CD14-positive monocyte (primary cell): ENCODE measurements around the gene PLXNA1. TPM values are rescaled to one million over a fixed set of nuclear protein-coding genes. Genes with fewer than 3 reads are reported as not detected.

Experiments
- DNase-seq, 3 donors: peaks; one replicate each; pipeline ENCODE4 v3.0.0-alpha.2; 2011 to 2022
- H2AFZ ChIP-seq: 2 replicates; pipeline ENCODE4 v1.6.0; 2012; ENCODE audit warnings: mild to moderate bottlenecking, low read depth, low read length, inconsistent platforms; ENCODE audit not compliant: insufficient read depth, poor library complexity, severe bottlenecking
- H3K27ac ChIP-seq, 2 donors: 1 replicate in 1 of 2; 2 replicates in 1 of 2; pipeline ENCODE4 v1.5.1; 2012 to 2013; ENCODE audit warnings: low read length in 2 of 2, control low read depth in 1 of 2, inconsistent platforms in 1 of 2, low read depth in 1 of 2, mild to moderate bottlenecking in 1 of 2
- H3K27me3 ChIP-seq, 2 donors: one replicate each; pipeline versions ENCODE4 v1.6.0 to v1.6.1; 2011 to 2013; ENCODE audit warnings: low read length in 2 of 2; ENCODE audit not compliant: control insufficient read depth in 2 of 2, insufficient read depth in 2 of 2
- H3K36me3 ChIP-seq, 2 donors: replicated peaks in 1 of 2; 1 replicate in 1 of 2; 2 replicates in 1 of 2; pipeline versions ENCODE4 v1.5.1 to v1.6.1; 2012 to 2013; ENCODE audit warnings: low read length in 2 of 2, control low read depth in 1 of 2, inconsistent platforms in 1 of 2, mild to moderate bottlenecking in 1 of 2; ENCODE audit not compliant: insufficient read depth in 2 of 2, control insufficient read depth in 1 of 2
- H3K4me1 ChIP-seq, 2 donors: 1 replicate in 1 of 2; 2 replicates in 1 of 2; pipeline versions ENCODE4 v1.5.1 to v1.6.1; 2012 to 2013; ENCODE audit warnings: low read length in 2 of 2, control low read depth in 1 of 2, inconsistent platforms in 1 of 2, mild to moderate bottlenecking in 1 of 2, moderate library complexity in 1 of 2; ENCODE audit not compliant: insufficient read depth in 2 of 2, control insufficient read depth in 1 of 2
- H3K4me2 ChIP-seq: replicated peaks from 2 replicates; pipeline ENCODE3; 2012; ENCODE audit warnings: low read length, moderate library complexity, mild to moderate bottlenecking; ENCODE audit not compliant: poor library complexity, severe bottlenecking; ENCODE audit errors: extremely low read depth
- H3K4me3 ChIP-seq, 3 experiments: fragments of 200-600 bp in 1 of 3; sonication (generic) in 1 of 3; replicated peaks in 1 of 3; 1 replicate in 2 of 3; 2 replicates in 1 of 3; pipeline ENCODE4 v1.5.1; 2011 to 2013; ENCODE audit warnings: low read length in 3 of 3, mild to moderate bottlenecking in 3 of 3, control low read depth in 2 of 3, low read depth in 2 of 3, inconsistent platforms in 1 of 3, moderate library complexity in 1 of 3
- H3K79me2 ChIP-seq: 2 replicates; pipeline ENCODE4 v1.6.0; 2012; ENCODE audit warnings: mild to moderate bottlenecking, control low read depth, inconsistent platforms, low read length, moderate library complexity; ENCODE audit not compliant: insufficient read depth
- H3K9ac ChIP-seq: 2 replicates; pipeline ENCODE4 v1.6.0; 2017; ENCODE audit warnings: low read length, mild to moderate bottlenecking; ENCODE audit not compliant: insufficient read depth, poor library complexity, severe bottlenecking
- H3K9me3 ChIP-seq, 2 donors: replicated peaks in 1 of 2; 1 replicate in 1 of 2; 2 replicates in 1 of 2; pipeline versions ENCODE4 v1.5.1 to v1.6.1; 2012 to 2013; ENCODE audit warnings: low read length in 2 of 2, control low read depth in 1 of 2; ENCODE audit not compliant: control insufficient read depth in 1 of 2, insufficient read depth in 1 of 2
- H4K20me1 ChIP-seq: 2 replicates; pipeline ENCODE4 v1.6.0; 2012; ENCODE audit warnings: mild to moderate bottlenecking, low read length, control low read depth, moderate library complexity; ENCODE audit not compliant: insufficient read depth
- H3K27ac Mint-ChIP-seq, 7 donors: one replicate each; pipeline ENCODE4 v1.8.0; 2020; ENCODE audit warnings: mild to moderate bottlenecking in 7 of 7, mixed read lengths in 7 of 7, moderate library complexity in 6 of 7, inconsistent platforms in 2 of 7
- H3K27me3 Mint-ChIP-seq, 3 donors: one replicate each; pipeline ENCODE4 v1.8.0; 2021 to 2022; ENCODE audit warnings: low read depth in 3 of 3, mild to moderate bottlenecking in 3 of 3, mixed read lengths in 3 of 3, moderate library complexity in 3 of 3, inconsistent platforms in 1 of 3
- H3K36me3 Mint-ChIP-seq, 2 donors: one replicate each; pipeline ENCODE4 v1.8.0; 2020; ENCODE audit warnings: mixed read lengths in 2 of 2, inconsistent platforms in 1 of 2, mild to moderate bottlenecking in 1 of 2
- H3K4me1 Mint-ChIP-seq: one replicate; pipeline ENCODE4 v1.8.0; 2020; ENCODE audit warnings: mild to moderate bottlenecking, mixed read lengths
- H3K4me3 Mint-ChIP-seq, 2 donors: one replicate each; pipeline ENCODE4 v1.8.0; 2020; ENCODE audit warnings: mild to moderate bottlenecking in 2 of 2, mixed read lengths in 2 of 2, moderate library complexity in 1 of 2
- H3K9me3 Mint-ChIP-seq, 7 donors: one replicate each; pipeline ENCODE4 v1.8.0; 2020 to 2022; ENCODE audit warnings: mixed read lengths in 7 of 7, mild to moderate bottlenecking in 6 of 7, moderate library complexity in 6 of 7, inconsistent platforms in 2 of 7
- WGBS: methylation state at CpG from one replicate; pipeline ENCODE4 v1.1.5; 2013; ENCODE audit warnings: missing lambda C conversion rate; ENCODE audit not compliant: insufficient coverage; 5-methylcytosine and 5-hydroxymethylcytosine counted together
- intact Hi-C, 2 donors: fragments of 100-400 bp; cut with micrococcal nuclease; formaldehyde crosslinking; loops; one replicate each; pipeline versions ENCODE4 v1.15.0 to v1.15.1; 2023
- polyA plus RNA-seq, 3 donors: library from polyadenylated mRNA; depleted of rRNA in 1 of 3; unstranded in 2 of 3; stranded (reverse) in 1 of 3; fragments of 300-500 nt in 2 of 3; fragments of >200 nt in 1 of 3; fragmentation: Illumina TruSeq in 2 of 3; gene quantifications; 1 replicate in 2 of 3; 2 replicates in 1 of 3; pipeline ENCODE4 v1.2.3, GENCODE V29; 2012 to 2021
- TF ChIP-seq, protein P1 (sequence below): fragments of 200-600 bp; IDR thresholded peaks from one replicate; pipeline ENCODE4 v1.8.0; 2022; ENCODE audit warnings: antibody characterized with exemption, mild to moderate bottlenecking

The PLXNA1 gene
- polyA plus RNA-seq, 3 donors: 2.7 TPM; not detected in 2

DNA sequence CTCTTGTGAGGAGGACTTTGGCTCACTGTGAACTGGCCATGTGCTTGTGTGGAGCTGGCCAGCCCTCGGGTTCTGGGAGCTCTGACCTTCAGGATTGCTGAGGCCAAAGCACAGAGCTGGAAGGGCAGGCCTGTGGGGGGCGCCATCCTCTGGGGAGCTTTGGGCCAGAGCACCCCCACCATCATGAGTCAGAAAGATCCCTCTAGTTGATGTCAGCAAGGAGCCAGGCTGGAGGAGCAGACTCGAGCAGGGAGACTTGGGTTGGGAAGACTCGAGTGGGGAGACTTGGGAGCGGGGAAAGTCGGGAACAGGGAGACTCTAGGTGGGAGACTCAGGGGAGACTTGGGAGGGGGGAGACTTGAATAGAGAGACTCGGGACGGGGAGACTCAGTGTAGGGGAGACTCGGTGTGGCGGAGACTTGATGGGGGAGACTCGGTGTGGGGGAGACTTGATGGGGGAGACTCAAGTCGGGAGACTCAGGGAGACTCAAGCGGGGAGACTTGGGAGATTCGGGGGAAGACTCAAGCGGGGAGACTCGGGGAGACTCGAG is 37.7 kb upstream of the PLXNA1 start:
- DNase-seq: no peak
- H3K27me3 Mint-ChIP-seq: peaks cover 17 to 73% (median 58%) of the 10 kb centered on the region in 3 donors
- peaks cover 7 to 15% of the 10 kb centered on the region in 2 donors for H3K4me1 ChIP-seq
- no peak overlapping the region for H3K4me3 ChIP-seq
- H3K36me3 Mint-ChIP-seq: no peaks in the 10 kb centered on the region
- intact Hi-C loops: no loop called here
- no peaks in the 10 kb centered on the region for H3K79me2 ChIP-seq
- no peak overlapping the region for H3K27ac ChIP-seq
- no peak overlapping the region for H2AFZ ChIP-seq
- 92% methylated on average over 16 of the region's 17 CpGs for WGBS
- H3K9ac ChIP-seq: no peak overlapping the region
- H3K9me3 Mint-ChIP-seq: peaks cover 0 to 3% (median 0%) of the 10 kb centered on the region in 7 donors
- no peaks in the 10 kb centered on the region for H3K9me3 ChIP-seq
- peak overlapping the region in 1 of 2 donors; percentile 4 for H3K4me3 Mint-ChIP-seq
- peaks cover 12 to 39% of the 10 kb centered on the region in 2 donors for H3K27me3 ChIP-seq
- no peaks in the 10 kb centered on the region for H4K20me1 ChIP-seq
- no peaks in the 10 kb centered on the region for H3K36me3 ChIP-seq
- H3K4me1 Mint-ChIP-seq: peaks cover 12% of the 10 kb centered on the region
- H3K4me2 ChIP-seq: no peak overlapping the region
- H3K27ac Mint-ChIP-seq: no peak overlapping the region
- TF ChIP-seq, protein P1, sequence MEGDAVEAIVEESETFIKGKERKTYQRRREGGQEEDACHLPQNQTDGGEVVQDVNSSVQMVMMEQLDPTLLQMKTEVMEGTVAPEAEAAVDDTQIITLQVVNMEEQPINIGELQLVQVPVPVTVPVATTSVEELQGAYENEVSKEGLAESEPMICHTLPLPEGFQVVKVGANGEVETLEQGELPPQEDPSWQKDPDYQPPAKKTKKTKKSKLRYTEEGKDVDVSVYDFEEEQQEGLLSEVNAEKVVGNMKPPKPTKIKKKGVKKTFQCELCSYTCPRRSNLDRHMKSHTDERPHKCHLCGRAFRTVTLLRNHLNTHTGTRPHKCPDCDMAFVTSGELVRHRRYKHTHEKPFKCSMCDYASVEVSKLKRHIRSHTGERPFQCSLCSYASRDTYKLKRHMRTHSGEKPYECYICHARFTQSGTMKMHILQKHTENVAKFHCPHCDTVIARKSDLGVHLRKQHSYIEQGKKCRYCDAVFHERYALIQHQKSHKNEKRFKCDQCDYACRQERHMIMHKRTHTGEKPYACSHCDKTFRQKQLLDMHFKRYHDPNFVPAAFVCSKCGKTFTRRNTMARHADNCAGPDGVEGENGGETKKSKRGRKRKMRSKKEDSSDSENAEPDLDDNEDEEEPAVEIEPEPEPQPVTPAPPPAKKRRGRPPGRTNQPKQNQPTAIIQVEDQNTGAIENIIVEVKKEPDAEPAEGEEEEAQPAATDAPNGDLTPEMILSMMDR: no peak

DNA sequence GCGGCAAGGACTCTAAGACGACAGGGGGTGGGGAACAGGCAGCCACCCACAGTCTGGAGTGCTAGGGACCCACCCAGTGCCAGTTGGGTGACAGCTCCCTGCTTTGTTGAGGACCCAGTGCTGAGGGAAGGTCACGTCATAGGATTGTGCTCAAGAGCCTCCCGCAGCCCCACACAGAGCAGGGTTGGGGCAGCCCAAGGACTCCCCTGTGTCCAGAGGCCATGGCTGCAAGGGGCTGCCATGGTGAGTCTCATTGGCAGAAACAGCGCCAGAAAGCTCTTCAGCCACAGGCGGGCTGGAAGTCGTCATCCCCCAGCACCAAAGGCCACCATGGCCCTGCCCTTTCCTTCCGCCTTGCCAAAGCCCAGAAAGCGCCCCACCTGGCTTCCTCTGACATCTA is 37.0 kb upstream of the PLXNA1 start:
- Histone ChIP-seq H3K36me3 (no peaks in the 10 kb centered on the region), H4K20me1 (no peaks in the 10 kb centered on the region), H3K27me3 (peaks cover 10 to 34% of the 10 kb centered on the region in 2 donors), H3K4me1 (peaks cover 7 to 15% of the 10 kb centered on the region in 2 donors), H2AFZ (no peak overlapping the region), H3K27ac (no peak overlapping the region), H3K4me3 (no peak overlapping the region), H3K9me3 (no peaks in the 10 kb centered on the region), H3K4me2 (no peak overlapping the region), H3K79me2 (no peaks in the 10 kb centered on the region), H3K9ac (no peak overlapping the region)
- Mint-ChIP-seq H3K36me3 (no peaks in the 10 kb centered on the region), H3K27ac (no peak overlapping the region), H3K4me3 (no peak overlapping the region), H3K9me3 (peaks cover 0 to 3% (median 0%) of the 10 kb centered on the region in 7 donors), H3K4me1 (peaks cover 12% of the 10 kb centered on the region), H3K27me3 (peaks cover 17 to 67% (median 58%) of the 10 kb centered on the region in 3 donors)
- WGBS: 98% methylated on average over 4 of the region's 9 CpGs
- TF ChIP-seq, protein P1: no peak
- intact Hi-C loops: no loop called here
- no peak for DNase-seq
